ENCODE data around the gene GABPA. TPM values are rescaled to one million over a fixed set of nuclear protein-coding genes. Genes with fewer than 3 reads are reported as not detected.

Gene GABPA
- total RNA-seq, 2 experiments from 2014 or later = 25.7 to 26.4 TPM

GRCh38 chr21:25813917-25814316 lies 79.1 kb downstream of the GABPA start:
- DNase-seq = no peak
- Mint-ChIP-seq H3K9me3 (no peaks in the 10 kb centered on the region), H3K4me3 (no peak overlapping the region), H3K27me3 (no peaks in the 10 kb centered on the region), H3K36me3 (no peaks in the 10 kb centered on the region), H3K4me1 (peaks cover 3% of the 10 kb centered on the region), H3K27ac (no peak overlapping the region)

- Mint-ChIP-seq H3K4me3 (no peak overlapping the region), H3K4me1 (no peaks in the 10 kb centered on the region), H3K27ac (no peak overlapping the region), H3K36me3 (no peaks in the 10 kb centered on the region), H3K27me3 (no peaks in the 10 kb centered on the region), H3K9me3 (no peaks in the 10 kb centered on the region)
- DNase-seq = no peak
These were observed 83.3 kb downstream of the GABPA start for GRCh38 chr21:25818121-25818520.

DNA sequence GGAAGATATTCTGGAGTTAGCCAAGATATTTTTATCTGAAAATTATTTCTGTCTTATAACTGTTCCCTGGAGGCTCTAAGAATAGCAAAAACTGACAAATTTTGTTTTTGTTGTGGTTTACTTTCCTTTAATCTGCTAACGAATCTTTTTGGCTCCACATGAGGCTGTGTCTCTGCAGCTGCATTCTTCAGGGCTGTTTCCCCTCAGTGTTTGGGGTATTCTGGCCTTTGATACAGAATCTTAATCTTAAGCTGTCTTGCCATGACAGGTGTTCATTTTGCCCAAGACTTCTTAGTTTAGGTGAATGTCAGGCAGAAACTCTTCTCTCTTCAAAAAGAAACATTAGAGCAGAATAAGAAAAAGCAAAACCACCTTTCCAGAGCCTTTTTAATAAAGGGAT lies 83.8 kb downstream of the GABPA start:
- no peak overlapping the region for H3K4me3 Mint-ChIP-seq
- no peaks in the 10 kb centered on the region for H3K36me3 Mint-ChIP-seq
- no peaks in the 10 kb centered on the region for H3K27me3 Mint-ChIP-seq
- DNase-seq = no peak
- H3K27ac Mint-ChIP-seq = no peak overlapping the region
- no peaks in the 10 kb centered on the region for H3K4me1 Mint-ChIP-seq
- no peaks in the 10 kb centered on the region for H3K9me3 Mint-ChIP-seq

Other genes with a start within 250 kb of the GABPA start
- 10 to 100 TPM; 86.1 to 86.2 TPM for gene MRPL39, start 127.5 kb upstream of the GABPA start, total RNA-seq
- gene JAM2, start 95.7 kb upstream of the GABPA start, total RNA-seq = 1 to 10 TPM; 2.5 to 3.4 TPM
- 100 to 1,000 TPM; 187 TPM for gene ATP5PF, start 68 bp upstream of the GABPA start, total RNA-seq

All from activated naive CD8-positive, alpha-beta T cell treated with anti-CD3 and anti-CD28 coated beads for 36 hours (primary cell).